Skin of body (tissue), 2 donors: Measurements from ENCODE around the gene RAB8A. TPM values are rescaled to one million over a fixed set of nuclear protein-coding genes. Genes with fewer than 3 reads are reported as not detected.

ENCODE experiments used
- DNase-seq: peaks from one replicate; lab custom pipeline; 2025; lab: John Stamatoyannopoulos, UW
- total RNA-seq: library from RNA; depleted of rRNA; stranded (reverse); fragments of >200 nt; gene quantifications from one replicate; pipeline ENCODE4 v1.2.3, GENCODE V29; 2014

Gene RAB8A
- total RNA-seq, 1 donor from 2014 or later: 46.7 TPM

GRCh38 chr19:16139752-16140151 lies 28.1 kb downstream of the RAB8A start:
- no peak for DNase-seq

DNA sequence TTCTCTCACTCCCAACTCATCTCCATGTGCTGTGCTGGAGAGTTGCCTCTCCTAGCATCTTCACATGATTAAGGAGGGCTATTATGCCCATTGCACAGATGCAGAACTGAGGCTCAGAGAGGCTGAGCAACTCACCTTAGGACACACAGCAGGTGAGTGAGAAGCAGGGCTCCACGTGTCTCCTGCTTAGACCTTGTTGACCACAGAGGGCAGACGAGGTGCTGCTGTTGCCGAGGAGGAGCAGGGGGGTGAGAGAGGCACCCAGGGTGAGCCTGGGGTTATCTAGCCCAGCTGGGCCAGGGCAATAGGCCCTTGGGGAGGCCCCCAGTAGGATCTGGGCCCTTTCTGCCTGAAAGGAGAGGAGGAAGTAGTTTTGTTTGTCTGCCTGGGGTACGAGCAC lies 29.4 kb downstream of the RAB8A start:
- DNase-seq: no peak

DNA sequence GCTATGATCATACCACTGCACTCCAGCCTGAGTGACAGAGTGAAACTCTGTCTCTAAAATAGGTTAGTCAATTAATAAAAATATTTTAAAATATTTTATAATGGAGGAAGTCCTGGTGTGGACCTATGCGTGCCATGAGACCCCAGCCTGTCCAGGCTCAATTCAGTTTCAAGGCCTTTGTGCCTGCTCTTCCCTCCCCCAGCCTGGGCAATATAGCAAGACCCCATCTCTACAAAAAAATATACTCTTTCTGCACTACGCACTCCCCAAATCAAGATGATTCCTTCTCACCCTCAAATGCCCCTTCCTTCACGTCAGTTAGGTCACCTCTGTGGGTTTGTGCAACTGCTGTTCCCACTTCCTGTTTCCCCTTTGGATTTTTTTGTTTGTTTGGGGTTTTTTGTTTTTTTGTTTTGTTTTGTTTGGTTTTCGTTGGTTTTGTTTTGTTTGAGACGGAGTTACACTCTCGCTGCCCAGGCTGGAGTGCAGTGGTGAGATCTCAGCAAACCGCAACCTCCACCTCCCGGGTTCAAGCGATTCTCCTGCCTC lies 30.4 kb downstream of the RAB8A start:
- no peak for DNase-seq

- DNase-seq: no peak
Measured at GRCh38 chr19:16143399-16144215, 31.9 kb downstream of the RAB8A start, which contains the start of gene HSH2D. Gene HSH2D, plus strand, starts transcription at chr19:16143685. Its CDS starts 5,066 bp downstream, at chr19:16148751.

DNA sequence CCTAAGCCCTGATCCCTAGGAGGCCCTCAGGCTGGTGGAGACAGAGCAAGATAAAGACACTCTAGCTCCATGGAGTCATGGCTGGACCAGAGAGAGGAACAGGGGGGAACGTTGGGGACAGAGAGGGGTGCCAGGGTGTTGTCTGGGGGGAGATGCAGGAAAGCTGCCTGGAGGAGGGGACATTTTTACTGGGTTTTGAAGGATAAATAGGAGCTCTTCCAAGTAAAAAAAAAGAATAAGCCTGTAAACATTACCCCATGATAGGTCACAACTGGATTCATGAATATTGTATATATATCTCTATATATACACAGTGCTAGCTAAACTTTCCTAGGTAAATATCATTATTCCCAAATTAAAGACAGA lies 32.5 kb downstream of the RAB8A start:
- DNase-seq: no peak

- DNase-seq: no peak
Measured at GRCh38 chr19:16146112-16146511, 34.4 kb downstream of the RAB8A start.

GRCh38 chr19:16148443-16149229 lies 36.9 kb downstream of the RAB8A start:
- DNase-seq: no peak

DNA sequence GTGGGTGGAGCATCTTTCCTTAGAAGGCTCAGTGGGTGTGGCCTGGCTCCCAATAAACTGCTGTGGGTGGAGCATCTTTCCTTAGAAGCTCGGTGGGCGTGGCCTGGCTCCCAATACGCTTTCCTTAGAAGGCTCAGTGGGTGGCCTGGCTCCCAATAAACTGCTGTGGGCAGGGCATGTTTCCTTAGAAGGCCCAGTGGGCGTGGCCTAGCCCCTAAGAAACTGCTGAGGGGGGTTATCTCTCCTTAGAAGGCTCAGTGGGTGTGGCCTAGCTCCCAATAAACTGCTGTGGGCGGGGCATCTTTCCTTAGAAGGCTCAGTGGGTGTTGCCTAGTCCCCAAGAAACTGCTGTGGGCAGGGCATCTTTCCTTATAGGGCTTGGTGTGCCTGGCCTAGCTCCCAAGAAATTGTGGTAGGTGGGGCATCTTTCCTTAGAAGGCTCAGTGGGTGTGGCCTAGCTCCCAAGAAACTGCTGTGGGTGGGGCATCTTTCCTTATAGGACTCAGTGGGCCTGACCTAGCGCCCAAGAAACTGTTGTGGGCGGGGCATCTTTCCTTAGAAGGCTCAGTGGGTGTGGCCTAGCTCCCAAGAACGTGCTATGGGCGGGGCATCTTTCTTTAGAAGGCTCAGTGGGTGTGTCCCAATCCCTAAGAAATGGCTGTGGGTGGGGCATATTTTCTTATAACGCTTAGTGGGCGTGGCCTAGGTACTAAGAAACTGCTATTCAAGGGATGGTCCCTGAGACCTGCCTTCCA lies 42.1 kb downstream of the RAB8A start:
- DNase-seq: no peak

DNA sequence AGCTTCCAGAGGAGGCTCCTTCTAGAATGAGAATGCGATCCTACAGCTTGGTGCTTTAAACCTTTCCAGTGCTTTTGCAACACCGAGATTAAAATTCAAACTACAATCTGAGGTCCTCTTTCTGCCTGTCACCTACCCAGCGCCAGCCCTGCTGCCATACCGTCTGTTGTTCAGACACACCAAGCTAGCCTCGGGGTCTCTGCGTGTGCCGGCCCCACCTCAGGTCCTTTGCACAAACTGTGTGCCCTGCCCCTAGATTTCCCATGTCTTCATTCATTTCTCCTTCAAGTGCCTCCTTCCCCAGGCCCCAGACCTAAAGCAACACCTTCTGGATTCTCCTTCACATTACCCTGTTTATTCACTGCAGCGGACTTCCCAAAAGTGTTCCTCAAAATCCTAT lies 42.9 kb downstream of the RAB8A start:
- no peak for DNase-seq

- DNase-seq: no peak
Measured at GRCh38 chr19:16155128-16155527, 43.4 kb downstream of the RAB8A start.

GRCh38 chr19:16156904-16157303 lies 45.2 kb downstream of the RAB8A start:
- no peak for DNase-seq

DNA sequence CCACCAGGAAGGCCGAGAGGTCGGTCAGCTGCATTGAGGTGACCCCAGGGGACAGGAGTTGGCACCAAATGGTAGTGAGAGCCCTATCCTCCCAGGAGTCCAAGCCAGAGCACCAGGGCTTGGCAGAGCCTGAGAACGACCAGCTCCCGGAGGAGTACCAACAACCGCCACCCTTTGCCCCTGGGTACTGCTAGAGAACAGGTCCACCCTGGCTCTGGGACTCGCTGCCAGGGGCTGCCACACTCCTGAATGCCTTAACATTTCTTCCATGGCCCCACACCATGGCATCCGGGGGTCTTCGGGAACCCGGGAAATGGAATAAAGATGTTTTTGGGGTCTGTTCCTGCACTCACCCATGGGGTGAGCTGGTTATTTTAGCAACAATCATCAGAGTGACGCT lies 45.9 kb downstream of the RAB8A start:
- DNase-seq: no peak

DNA sequence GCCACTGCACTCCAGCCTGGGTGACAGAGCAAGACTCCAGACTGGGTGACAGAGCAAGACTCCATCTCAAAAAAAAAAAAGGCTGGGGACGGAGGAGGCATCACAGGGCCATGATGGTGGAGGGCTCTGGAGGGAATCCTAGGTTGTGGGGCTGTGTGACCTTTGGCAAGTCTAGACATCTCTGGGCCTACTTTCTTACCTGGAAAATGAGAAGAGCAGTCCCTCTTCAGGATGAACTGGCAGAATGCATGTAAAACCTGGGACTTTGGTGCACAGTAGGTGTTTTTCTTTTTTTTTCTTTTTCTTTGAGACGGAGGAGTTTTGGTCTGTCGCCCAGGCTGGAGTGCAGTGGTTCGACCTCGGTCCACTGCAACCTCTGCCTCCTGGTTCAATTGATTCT lies 48.0 kb downstream of the RAB8A start:
- DNase-seq: no peak

- DNase-seq: no peak
Measured at GRCh38 chr19:16160445-16160942, 48.8 kb downstream of the RAB8A start.

DNA sequence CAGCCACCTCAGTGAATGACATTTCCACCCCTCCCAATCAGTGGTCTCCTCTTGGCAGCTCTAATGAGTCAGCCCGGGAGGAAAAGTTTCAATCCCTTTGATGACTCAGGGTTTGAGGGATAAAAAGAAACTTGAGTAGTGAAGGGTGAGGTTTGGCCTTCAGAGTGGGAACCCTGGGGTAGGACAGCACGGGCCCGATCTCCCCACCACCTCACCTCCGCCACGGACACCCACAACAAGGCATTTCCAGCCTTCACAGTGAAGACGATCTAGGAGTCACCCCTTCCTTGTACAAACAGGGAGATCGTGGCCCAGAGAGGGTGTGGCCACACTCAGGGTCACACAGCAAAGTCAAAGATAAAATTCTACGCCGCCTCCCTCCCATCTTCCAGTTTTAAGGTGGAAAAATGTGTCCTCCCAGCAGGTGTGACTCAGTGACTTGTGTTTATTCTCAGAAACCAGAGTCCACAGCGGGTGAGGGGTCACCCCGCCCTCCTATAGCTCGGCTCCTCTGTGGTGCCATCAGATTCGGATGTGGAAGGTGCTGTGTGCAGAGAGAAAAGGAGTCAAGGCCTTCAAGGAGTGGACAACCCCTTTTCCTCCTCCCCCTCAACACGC lies 49.4 kb downstream of the RAB8A start:
- no peak for DNase-seq

- no peak for DNase-seq
Measured at GRCh38 chr19:16161840-16162239, 50.2 kb downstream of the RAB8A start.

DNA sequence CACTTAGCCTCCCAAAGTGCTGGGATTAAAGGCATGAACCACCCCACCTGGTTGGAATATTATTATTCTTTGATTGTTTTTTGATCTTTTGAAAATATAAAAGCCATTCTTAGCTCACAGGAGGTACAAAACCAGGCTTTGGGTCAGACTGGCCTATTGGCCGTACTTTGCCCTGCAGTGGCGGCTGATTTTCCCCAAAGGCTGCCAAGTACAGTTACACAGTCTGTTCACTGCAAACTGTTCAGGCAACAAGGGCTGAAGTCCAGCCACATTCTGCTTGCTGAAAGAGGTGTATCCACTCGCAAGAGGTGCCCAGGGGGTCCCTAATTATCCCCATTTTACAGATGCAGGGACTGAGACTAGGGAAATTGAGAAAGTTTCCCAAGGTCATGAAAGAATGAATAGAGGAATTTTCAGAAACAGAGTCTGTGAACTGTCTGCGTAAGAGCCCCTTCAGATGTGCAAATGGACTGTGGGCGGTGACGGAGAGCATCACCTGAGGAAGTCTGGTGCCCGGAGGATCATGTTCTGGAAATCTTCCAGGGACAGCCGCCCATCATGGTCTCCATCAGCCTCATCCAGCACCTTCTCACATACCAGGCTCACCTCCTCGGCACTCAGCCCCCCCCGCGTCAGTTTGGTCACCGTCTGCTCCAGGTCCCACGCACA lies 52.7 kb downstream of the RAB8A start:
- DNase-seq: no peak

GRCh38 chr19:16166417-16166816 lies 54.7 kb downstream of the RAB8A start:
- no peak for DNase-seq

DNA sequence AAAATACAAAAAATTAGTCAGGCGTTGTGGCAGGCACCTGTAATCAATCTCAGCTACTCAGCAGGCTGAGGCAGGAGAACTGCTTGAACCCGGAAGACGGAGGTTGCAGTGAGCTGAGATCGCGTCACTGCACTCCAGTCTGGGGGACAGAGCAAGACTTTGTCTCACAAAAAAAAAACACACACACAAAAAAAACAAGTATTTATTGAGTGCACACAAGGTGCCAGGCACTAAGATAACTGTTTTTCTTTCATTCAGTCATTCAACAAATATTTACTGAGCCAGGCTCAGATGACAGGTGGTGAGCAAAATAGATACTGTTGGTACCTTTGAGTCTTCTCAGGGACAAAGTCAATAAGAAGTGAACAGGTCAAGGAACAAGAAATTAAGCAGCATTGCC lies 55.4 kb downstream of the RAB8A start:
- no peak for DNase-seq

GRCh38 chr19:16168465-16169081 lies 56.9 kb downstream of the RAB8A start:
- no peak for DNase-seq
